Putamen (tissue), 1 donor: ENCODE results near the gene ADAMTS15.

Experiments
- DNase-seq: peaks from one replicate; pipeline ENCODE4 v3.0.0-alpha.2; 2016; ENCODE audit warnings: low spot score

ADAMTS15 gene

DNA sequence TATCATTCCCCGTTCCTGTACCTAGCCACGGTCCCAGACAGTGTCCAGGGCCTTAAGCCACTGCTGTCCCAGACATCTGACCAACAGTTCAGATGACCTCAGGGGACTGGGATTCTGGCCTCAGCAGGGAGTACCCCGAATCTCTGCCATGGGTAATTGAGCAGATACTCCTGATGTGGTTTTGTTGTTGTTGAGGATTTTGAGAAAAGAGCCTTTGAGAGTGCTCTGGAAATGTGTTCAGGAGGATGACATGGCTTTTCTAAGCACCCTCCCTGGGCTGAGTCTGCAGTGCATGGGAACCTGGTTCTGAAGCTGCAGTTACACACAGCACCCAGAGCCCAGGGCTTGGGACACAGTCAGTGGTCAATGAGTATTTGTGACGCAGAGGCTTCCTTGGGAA, 30.4 kb downstream of the ADAMTS15 start:
- no peak for DNase-seq

DNA sequence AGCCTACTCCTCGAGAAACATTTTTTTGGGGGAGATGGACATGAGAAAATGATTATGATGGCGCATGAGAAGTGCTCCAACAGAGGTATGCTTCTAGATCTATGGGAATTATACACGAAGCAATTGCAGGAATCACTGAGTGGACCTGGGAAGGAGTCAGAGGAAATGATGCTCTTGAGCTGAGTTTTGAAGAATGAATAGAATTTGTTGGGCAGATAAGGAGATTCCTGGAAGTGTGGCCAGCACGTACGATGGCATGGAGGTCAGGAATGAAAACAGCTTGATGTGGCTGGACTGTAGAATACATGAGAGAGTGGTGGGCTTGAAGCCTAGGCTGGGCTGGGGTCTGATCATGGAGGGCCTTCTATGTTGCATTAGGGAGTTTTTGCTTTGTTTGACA, 31.7 kb downstream of the ADAMTS15 start:
- no peak for DNase-seq

DNA sequence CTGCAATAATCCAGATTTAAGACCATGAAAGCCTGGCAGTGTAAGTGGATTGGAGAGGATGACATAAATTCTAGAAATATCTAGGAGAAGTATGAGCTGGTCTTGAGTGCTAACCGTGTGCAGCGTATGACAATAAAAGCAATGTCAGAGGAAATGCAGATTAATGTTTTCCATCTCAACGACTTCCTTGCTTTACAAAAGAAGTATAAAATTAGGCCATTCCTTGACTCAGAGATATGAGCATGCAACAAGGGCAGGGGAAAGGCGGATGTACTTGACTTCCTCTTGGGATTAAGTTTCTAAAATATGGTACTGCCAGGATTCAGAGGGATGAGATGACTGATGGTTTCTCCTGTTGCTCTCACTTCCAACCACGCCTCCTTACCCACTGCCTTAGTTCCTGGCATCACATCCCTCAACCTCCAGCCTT, 32.3 kb downstream of the ADAMTS15 start:
- no peak for DNase-seq

DNA sequence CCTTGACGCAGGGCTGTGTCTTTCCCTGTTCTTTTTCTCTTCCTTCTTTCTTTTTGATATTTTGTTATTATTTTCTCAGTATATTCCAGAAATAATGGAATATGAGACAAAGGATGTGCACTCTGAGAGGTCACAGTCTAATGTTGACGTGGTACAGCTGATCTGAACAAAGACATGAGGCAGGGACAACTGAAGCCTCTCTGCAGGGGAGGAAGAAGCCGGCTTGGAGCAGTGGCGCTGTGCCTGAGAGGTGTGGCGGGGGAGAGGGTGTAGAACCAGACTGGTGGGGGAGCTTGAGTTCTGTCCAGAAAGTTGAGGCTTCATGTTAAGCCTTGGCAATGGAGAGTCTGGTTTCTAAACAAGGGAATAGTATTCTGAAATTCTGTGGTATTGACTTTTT, 34.7 kb downstream of the ADAMTS15 start:
- DNase-seq = no peak

DNA sequence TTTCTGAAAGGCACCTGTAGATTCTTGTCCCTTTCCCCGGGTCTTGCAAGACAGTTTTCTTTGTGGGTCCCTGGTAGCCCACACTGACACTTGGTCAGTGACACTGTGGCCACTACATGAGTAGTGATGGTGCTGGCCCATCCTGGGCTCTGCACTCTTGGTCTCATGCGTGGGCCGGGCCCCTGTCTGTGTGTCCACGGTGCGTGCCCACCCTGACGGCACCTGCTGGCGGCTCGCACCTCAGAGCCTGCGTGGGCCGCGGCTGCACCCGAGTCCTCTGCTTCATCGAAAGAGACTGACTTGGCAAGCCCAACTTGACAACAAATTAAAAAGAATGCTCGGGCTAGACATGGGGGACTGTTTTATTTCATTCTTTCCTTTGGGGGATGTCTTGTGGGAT, 37.5 kb downstream of the ADAMTS15 start:
- no peak for DNase-seq

DNA sequence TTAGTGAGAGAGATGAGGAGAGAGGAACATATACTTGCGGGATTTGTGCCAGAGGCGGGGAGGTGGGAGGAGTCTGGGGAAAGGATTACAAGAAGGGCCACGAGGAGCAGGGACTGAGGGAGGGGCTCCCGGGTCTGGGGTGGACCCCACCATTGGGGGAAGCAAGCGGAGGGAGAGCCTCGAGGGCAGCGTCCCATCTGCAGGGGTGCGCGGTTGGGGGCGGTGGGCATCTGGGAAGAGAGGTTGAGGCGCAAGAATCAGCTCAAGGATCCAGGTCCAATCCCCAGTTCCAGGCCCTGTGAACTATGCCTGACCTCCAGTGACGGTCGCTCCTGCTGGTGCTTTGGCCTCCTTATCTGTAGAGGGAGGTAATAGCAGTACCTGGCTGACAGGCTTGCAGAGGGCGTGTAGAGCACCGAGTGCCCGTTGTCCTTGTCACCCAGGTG, 38.0 kb downstream of the ADAMTS15 start:
- DNase-seq = no peak

DNA sequence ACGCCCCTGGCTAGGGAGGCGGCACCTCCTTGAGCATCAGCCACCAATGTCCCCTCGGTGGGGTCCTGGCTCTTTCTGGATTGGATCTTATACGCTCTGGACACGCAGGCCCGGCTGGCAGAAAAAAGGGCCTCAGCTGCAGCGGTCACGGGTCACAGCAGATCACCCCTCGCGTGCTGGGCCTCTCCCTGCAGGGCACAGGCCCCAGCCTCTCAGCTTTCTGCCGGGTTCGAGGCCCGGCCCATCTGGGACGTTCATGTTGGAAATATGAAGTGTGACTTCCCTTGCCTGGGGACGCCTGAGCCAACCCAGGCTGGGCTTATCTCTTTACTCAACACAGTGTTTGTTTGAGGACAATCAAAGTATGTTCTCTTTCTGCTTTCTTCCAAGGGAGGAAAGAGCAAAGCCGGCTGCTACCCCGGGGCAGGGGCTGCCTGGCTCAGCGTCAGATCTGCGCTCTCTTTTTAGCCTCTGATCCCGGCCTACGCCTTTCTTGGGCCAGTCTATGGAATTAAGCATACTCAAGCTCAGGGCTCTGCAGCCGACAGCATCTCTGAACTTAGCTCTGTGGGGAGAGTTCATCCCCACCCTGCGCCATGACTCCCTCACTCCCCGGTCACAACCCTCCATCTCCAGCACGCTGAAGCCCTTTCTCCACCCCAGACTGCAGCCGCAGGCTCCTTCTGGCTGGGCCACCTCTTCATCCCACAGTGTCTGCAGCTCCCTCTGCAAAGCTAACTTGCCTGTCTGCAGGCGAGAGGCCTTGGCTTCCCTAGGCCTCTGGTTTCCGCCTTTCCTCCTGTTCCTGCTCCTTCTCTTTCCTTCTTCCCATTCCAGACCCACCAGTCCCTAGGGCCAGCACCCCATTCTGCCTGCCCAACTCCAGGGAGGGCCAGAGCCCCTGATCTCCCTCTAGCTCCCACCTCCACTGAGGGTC, 38.8 kb downstream of the ADAMTS15 start:
- DNase-seq = no peak

DNA sequence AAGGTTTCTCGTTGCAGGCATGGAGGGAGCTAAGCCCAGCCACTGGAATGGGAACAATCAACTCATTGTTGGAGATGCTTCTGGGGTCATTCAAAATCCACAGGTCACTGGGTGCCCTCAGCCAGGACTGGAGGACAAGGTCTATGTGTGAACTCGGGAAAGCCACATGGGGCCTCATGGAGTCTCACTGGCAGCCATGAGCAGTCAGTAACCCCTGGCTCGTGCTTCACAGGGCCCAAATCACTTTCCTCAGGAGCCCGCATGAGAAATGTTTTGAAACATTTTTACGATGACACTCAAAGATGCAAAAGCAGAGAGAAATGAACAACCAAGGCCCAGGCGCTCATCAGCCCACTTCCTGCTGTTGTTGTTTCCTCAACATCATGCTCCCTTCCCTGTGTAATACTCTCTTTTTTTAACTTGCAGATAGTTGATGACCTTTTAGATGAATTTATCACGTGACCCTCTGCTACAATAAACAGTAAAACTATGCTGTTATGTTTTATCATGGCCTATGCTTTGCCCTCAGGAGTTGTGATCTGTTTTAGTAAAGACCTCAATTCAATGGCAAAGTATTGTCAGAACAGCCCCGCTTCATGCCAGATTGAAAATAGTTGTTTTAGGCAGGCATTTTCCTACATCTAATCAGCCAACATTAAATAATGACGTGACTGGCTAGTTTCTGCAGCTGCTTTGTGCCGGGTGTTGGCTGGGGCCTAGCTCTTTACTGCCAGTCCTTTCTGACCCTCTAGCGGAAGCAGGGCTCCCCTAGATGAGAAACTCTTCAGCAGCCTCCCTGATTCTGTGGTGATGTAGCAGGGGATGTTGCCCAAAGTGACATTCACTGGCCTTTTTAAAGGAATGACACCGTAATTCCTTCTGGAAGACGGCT, 39.7 kb downstream of the ADAMTS15 start:
- no peak for DNase-seq

DNA sequence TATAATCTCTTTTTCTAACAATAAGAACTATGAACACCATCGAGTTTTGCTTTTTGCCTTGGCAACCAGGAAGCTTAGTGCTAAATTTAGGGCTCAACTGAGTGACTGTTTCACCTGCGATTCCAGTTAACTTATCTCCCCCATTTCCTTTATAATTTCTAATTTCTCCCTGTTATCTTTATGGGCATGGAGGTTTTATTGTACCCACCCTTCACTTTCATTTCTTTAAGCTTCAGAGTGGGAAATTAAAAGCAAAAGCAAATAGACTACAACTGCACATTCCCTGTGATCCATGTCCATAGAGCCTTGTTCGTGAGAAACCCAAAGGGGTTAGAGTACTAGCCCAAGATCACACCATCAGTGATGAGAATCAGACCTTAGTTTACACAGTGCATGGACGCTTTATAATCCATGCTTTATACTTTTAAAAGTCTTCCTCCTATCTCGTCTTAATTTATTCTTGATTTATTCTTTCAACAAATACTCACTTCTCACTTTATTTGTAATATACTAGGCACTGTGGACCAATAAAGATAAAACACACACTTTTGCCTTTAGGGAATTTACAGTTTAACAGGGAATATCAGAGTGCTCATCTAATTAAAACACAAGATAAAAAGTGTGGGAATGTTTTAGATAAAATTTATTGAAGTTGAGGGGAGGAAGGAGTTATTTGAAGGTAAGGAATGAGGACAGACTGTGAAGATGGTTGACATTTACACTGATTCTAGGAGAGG, 40.6 kb downstream of the ADAMTS15 start:
- DNase-seq = no peak

DNA sequence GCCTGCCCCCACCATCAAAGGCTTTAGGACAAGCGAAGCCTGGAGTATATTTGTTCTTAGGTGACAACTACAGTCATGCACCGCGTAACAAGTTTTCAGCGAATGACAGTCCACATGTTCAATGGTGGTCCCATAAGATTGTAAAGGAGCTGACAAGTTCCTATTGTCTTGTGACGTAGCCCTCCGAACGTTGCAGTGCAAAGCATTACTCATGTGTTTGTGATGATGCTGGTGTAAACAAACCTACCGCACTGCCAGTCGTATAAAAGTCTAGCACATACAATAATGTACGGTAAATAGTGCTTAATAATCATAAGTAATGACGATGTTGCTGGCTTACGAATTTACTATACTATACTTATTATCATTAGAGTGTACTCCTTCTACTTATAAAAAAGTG, 41.3 kb downstream of the ADAMTS15 start:
- no peak for DNase-seq

DNA sequence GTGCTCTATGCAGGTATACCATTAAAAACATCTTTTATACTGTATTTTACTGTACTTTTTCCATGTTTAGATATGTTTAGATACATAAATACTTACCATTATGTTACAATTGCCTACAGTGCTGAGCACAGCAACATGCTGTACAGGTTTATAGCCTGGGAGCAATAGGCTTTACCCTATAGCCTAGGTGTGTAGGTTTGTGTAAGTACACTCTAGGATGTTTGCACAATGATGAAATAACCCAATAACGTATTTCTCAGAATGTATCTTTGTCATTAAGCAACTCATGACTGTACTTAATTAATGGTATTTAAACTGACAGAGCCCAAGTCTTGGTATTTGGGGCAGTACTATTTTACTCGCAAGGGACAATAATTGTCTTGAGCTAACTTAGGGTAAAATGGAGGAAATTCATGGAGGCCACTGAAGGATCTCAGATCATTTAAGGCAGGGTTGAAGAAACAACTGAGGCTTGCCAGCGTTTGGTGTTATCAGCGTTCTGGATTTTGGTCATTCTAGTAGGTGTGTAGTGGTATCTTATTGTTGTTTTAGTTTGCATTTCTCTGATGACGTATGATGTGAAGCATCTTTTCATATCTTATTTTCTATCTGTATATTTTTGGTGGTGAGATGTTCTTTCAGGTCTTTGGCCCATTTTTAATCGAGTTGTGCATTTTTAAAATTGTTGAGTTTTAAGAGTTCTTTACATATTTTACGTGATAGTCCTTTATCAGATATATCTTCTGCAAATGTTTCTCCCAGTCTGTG, 42.4 kb downstream of the ADAMTS15 start:
- no peak for DNase-seq

DNA sequence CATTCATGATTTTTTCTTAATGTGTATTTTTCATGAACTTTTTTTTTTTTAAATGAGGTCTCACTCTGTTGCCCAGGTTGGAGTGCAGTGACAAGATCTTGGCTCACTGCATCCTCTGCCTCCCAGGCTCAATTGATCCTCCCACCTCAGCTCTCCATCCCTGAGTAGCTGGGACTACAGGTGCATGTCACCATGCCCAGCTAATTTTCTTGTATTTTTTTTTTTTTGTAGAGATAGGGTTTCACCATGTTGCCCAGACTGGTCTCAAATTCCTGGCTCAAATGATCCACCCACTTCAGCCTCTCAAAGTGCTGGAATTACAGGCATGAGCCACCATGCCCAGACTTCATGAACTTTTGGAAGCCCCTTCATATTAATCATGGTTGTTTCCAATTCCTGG, 49.7 kb downstream of the ADAMTS15 start:
- DNase-seq = no peak

DNA sequence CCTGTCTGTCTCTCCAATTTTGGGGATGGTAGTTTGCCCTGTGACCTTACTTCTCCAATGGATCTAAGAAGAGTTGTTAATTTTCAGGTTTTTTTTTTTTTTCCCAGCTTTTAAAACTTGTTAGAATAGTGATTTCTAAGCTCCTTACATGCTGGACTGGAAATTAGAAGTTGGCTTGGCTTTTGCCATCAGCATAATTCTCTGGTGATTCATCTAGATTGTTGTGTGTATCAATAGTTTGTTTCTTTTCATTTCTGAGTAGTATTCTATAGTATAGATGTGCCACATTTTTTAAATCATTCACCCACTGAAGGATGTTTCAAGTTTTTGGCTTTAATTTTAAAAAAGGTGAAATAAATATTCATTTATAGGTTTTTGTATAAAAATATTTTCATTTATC, 51.4 kb downstream of the ADAMTS15 start:
- no peak for DNase-seq

DNA sequence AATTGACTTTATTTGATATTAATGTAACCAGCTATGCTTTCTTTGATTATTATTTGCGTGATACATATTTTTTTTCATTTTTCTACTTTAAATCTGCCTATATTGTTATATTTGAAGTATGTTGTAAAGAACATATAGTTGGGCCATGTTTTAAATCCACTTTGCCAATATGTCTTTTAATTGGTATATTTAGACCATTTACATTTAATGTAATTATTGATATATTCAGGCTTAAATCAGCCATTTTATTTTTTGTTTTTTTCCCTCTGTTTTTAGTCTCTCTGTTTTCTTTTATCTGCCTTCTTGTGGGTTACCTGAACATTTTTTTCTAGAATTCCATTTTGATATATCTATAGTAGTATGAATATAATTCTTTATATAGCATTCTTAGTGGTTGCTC, 55.9 kb downstream of the ADAMTS15 start:
- DNase-seq = no peak

DNA sequence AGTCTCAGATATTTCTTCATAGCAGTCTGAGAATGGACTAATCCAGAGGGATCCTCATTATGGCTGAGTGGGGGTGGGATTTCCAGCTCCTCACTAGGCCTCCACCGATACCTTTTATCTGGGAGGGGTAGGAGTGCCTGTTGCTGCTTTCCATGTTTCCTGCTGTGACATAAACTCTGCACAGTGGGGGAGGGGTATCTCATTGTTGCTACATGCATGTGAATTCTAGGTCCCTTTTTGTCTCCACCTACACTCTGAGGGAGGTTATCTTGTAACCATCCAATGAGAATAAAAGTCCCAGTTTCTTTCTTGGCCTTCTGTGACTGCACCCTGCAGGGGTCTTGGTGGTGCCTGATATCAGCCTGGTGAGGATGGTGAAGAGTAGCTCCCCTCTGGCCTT, 60.5 kb downstream of the ADAMTS15 start:
- no peak for DNase-seq

DNA sequence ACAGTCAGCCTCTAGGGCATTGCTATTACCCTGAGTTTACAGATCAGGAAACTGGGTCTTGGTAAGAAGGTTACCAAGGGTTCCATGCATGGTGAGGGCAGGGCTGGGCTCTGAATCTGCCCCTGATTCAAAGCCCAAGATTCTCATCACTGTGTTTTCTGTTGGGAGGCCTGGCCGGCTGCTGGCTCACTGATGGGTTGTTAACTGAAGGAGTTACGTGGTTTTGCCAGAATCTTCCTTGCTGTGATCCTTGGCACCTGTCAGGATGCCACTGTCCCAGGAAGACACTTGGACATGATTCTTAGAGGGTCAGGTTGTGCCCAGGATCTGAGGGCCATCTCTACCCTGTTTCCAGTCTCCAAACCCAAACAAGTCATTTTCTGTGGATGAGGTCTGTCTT, 61.5 kb downstream of the ADAMTS15 start:
- no peak for DNase-seq

DNA sequence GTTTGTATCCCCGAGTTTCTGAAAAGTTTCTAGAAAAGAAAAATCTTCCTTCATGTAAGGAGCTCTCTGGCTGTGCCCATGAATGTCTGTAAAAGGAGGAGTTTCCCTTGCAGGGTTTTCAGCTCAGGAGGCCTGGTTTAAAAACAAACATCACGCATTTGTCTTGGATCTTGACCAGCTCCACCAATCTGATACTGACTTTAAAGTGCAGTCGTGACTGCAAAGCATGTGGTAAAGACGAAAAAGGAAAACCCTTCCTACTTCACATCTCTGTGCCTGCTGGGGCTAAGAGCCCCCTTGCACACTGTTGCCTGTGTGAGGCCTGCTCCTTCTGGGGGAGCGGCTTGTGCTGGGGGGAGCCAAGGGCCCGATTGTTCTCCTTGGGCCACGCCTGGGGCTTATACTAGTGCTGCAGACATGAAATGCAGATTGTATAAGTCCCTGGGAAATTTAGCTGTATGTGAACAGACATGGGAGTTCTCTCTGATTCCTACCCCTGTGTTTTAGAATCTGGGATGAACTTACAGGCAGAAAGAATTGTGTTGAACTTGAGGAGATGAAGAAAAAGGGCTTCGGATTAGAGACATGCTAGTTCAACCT, 62.1 kb downstream of the ADAMTS15 start:
- no peak for DNase-seq

DNA sequence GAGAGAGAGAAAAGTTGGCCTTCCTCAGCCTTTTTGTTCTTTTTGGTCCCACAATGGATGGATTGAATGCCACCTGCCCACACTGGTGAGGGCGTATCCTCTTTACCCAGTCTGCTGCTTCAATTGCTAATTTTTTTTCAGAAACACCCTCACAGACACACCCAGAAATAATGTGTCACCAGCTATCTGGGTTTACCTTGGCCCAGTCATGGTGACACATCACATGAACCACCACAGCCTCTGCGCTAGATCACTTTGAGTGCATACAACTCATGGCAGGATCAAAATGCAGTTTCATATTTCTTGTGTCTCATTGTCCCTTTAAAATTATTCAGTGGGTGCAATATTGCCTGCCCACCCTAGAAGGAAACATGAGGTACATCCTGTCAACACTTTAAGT, 63.3 kb downstream of the ADAMTS15 start:
- DNase-seq = no peak

DNA sequence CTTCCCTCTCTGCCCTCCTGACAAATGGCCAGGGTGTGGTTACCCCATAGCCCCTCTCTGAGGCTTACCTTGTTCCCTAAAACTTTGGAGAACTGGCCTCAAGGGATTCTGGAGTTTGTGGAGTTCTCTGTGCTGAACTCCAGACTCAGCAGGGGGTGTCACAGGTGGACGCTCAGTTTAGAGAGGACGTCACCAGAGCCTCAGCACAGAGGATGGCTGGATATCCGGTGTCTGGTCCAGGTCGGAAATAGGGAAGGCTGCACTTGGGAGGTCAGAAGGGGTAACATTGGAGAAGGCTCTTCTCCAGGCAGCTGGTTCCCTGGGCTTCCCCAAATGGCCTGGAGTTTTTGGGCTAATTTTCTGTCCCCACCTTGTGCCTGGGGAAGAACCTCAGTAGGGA, 64.2 kb downstream of the ADAMTS15 start:
- DNase-seq = no peak

DNA sequence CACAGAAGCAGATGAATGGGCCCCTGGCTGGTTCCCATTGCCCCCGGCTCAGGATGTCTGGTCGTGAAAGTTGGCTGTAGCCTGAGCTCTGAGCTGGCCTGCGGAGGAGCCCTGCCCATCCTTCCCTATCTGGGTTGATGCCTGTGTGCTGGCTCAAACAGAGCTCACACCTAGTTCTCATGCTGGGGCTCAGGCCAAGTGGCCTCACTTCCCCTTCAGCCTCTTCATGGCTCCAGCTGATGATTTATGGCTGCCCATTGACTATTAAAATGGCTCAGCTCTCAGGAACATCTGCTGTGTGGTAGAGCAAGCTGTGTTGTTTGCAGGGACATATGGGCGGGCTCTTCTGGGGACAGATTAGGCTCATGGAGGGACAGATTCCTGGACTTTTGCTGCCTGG, 64.7 kb downstream of the ADAMTS15 start:
- no peak for DNase-seq

DNA sequence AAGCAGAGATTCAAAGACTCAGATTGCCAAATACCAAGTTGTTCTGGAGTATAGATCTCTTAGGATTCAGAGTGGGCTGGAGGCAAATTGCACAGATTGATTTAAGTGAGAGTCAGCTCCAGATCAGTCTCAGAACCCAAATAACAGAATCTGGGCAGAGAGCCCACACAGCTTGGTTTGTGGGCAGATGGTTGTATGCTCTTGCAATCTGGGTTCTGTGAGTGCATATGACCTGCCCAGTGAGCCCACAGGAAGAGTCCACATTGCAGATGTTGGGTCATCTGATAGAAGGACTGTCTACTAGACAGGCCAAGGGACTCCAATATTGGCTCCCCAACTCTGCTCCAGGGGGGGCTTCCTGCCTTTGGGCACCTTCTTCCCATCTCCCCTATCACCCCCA, 65.9 kb downstream of the ADAMTS15 start:
- DNase-seq = no peak
